GM12878 (cell line): ENCODE data around the gene TRAF3IP1. TPM values are rescaled to one million over a fixed set of nuclear protein-coding genes. Genes with fewer than 3 reads are reported as not detected.

ENCODE experiments used
- ATAC-seq: fragments of 200-7000 bp; cut with Tn5 transposase; 3 replicates; pipeline ENCODE4 v1.9.1; 2020; ENCODE audit warnings: mild to moderate bottlenecking, moderate library complexity
- BruUV-seq: library from RNA; stranded (reverse); fragments of 400-500 nt; replicated peaks from 2 replicates; lab custom pipeline; 2021; lab: Mats Ljungman, UMichigan
- CTCF ChIA-PET: fragments of 300-600 bp; sonication (Branson Sonifier 250); formaldehyde crosslinking; extraction: SDS; loops from one replicate; lab custom pipeline; 2021; ENCODE audit warnings: inconsistent platforms; lab: Yijun Ruan, JAX
- POLR2A ChIA-PET: fragments of 350-600 bp; formaldehyde crosslinking; extraction: SDS; loops from one replicate; lab custom pipeline; 2021; ENCODE audit warnings: inconsistent platforms; lab: Charles Lee
- RAD21 ChIA-PET: fragments of 300-600 bp; sonication (Branson Sonifier 250); formaldehyde crosslinking; loops from one replicate; lab custom pipeline; 2023; ENCODE audit warnings: antibody characterized with exemption; ENCODE audit not compliant: unreplicated experiment; lab: Charles Lee
- SMC1A ChIA-PET: fragments of 300-600 bp; sonication (Branson Sonifier 250); formaldehyde crosslinking; loops from one replicate; lab custom pipeline; 2023; ENCODE audit not compliant: unreplicated experiment, uncharacterized antibody; lab: Charles Lee
- DNase-seq: peaks from one replicate; pipeline ENCODE4 v3.0.0-alpha.2; 2011; ENCODE audit warnings: low read depth, low spot score
- FAIRE-seq: peaks from 3 replicates; lab custom pipeline; 2011; peaks lifted over from hg19 to GRCh38; lab: Jason Lieb, UNC
- H2AFZ ChIP-seq: 2 replicates; pipeline ENCODE4 v1.6.0; 2011; ENCODE audit warnings: low read depth, low read length, control low read depth; ENCODE audit not compliant: control insufficient read depth
- H3K27ac ChIP-seq: 2 replicates; pipeline ENCODE4 v1.5.1; 2011; ENCODE audit warnings: control low read depth; ENCODE audit not compliant: control insufficient read depth, insufficient read depth
- H3K27me3 ChIP-seq, 2 experiments: replicated peaks in 1 of 2; 2 replicates each; pipeline versions ENCODE4 v1.6.0 to v1.6.1; 2011; ENCODE audit warnings: low read length in 1 of 2; ENCODE audit not compliant: control insufficient read depth in 2 of 2, insufficient read depth in 2 of 2
- H3K36me3 ChIP-seq, 2 experiments: 2 replicates each; pipeline ENCODE4 v1.5.1; 2011; ENCODE audit warnings: low read length in 1 of 2; ENCODE audit not compliant: control insufficient read depth in 2 of 2, insufficient read depth in 2 of 2
- H3K4me1 ChIP-seq: 2 replicates; pipeline ENCODE4 v1.6.1; 2011; ENCODE audit warnings: mild to moderate bottlenecking, low read length, moderate library complexity, mixed read lengths; ENCODE audit not compliant: control insufficient read depth, insufficient read depth
- H3K4me2 ChIP-seq: 2 replicates; pipeline ENCODE4 v1.6.0; 2011; ENCODE audit warnings: control low read depth; ENCODE audit not compliant: control insufficient read depth, insufficient read depth
- H3K4me3 ChIP-seq: fragments of 200-600 bp; sonication (generic); 2 replicates; pipeline ENCODE4 v1.5.1; 2016
- H3K79me2 ChIP-seq: 2 replicates; pipeline ENCODE4 v1.6.0; 2011; ENCODE audit warnings: low read length; ENCODE audit not compliant: control insufficient read depth, insufficient read depth
- H3K9ac ChIP-seq: 2 replicates; pipeline ENCODE4 v1.8.0; 2011; ENCODE audit warnings: low read length, control low read depth, mixed read lengths; ENCODE audit not compliant: control insufficient read depth, insufficient read depth
- H3K9me3 ChIP-seq: replicated peaks from 3 replicates; pipeline ENCODE4 v1.5.1; 2011; ENCODE audit warnings: mild to moderate bottlenecking, low read length; ENCODE audit not compliant: control insufficient read depth, insufficient read depth
- H4K20me1 ChIP-seq: 2 replicates; pipeline ENCODE4 v1.6.0; 2011; ENCODE audit not compliant: control insufficient read depth, insufficient read depth
- CREB1 ChIP-seq: IDR thresholded peaks from 2 replicates; pipeline ENCODE4 v1.6.1; 2012; ENCODE audit warnings: low read depth, mild to moderate bottlenecking, inconsistent platforms
- ETV6 ChIP-seq, 2 experiments: fragments of 450-650 bp in 1 of 2; IDR thresholded peaks in 1 of 2; conservative IDR thresholded peaks in 1 of 2; 2 replicates each; pipeline ENCODE4 v1.6.1; 2014; ENCODE audit warnings: antibody characterized with exemption in 1 of 2, borderline replicate concordance in 1 of 2, low read depth in 1 of 2, mild to moderate bottlenecking in 1 of 2, moderate library complexity in 1 of 2
- HDAC2 ChIP-seq: fragments of 200-600 bp; sonication (generic); IDR thresholded peaks from 2 replicates; pipeline ENCODE4 v1.6.1; 2017
- HDGF ChIP-seq: fragments of 450-650 bp; IDR thresholded peaks from 2 replicates; pipeline ENCODE4 v1.6.1; 2016; ENCODE audit warnings: antibody characterized with exemption
- MEF2B ChIP-seq: fragments of 450-650 bp; IDR thresholded peaks from 2 replicates; pipeline ENCODE4 v1.6.1; 2018; ENCODE audit warnings: mild to moderate bottlenecking, moderate library complexity; ENCODE audit not compliant: partially characterized antibody, poor library complexity, severe bottlenecking
- MYC ChIP-seq: IDR thresholded peaks from 2 replicates; pipeline ENCODE4 v1.6.1; 2011; ENCODE audit warnings: mild to moderate bottlenecking, low read length, moderate library complexity, inconsistent platforms; ENCODE audit not compliant: insufficient read depth, insufficient replicate concordance, insufficient read length, severe bottlenecking
- RFX5 ChIP-seq: IDR thresholded peaks from 2 replicates; pipeline ENCODE4 v1.6.1; 2011; ENCODE audit warnings: low read depth, low read length, improper control_type of control experiment
- SMAD5 ChIP-seq: IDR thresholded peaks from 2 replicates; pipeline ENCODE4 v1.6.1; 2016; ENCODE audit warnings: antibody characterized with exemption, low read depth
- SUPT20H ChIP-seq: IDR thresholded peaks from 2 replicates; pipeline ENCODE4 v1.6.1; 2011; ENCODE audit warnings: low read depth, mild to moderate bottlenecking, low read length, moderate library complexity, borderline replicate concordance; ENCODE audit not compliant: control insufficient read depth
- WGBS: methylation state at CpG from one replicate; pipeline ENCODE4 v1.1.6; 2016; ENCODE audit warnings: low lambda C conversion rate; ENCODE audit not compliant: insufficient replicate concordance, insufficient coverage; ENCODE audit errors: missing lambda C conversion rate; 5-methylcytosine and 5-hydroxymethylcytosine counted together
- in situ Hi-C: fragments of 300-500 bp; cut with MboI; formaldehyde crosslinking; loops from 9 replicates; pipeline ENCODE4 v1.14.3; 2018; ENCODE audit warnings: mixed read lengths
- intact Hi-C: fragments of 100-400 bp; cut with micrococcal nuclease; formaldehyde crosslinking; loops from one replicate; pipeline ENCODE4 v1.14.2; 2022; ENCODE audit not compliant: unreplicated experiment
- polyA plus RNA-seq, 11 experiments: library from polyadenylated mRNA; depleted of rRNA in 4 of 11; unstranded in 6 of 11; stranded (reverse) in 5 of 11; fragments of >200 nt; fragmentation: Nextera tagmentation in 4 of 11; fragmentation: Illumina TruSeq in 1 of 11; extraction: Ambion mirVana in 4 of 11; extraction: Trizol in 1 of 11; gene quantifications; 1 replicate in 1 of 11; 2 replicates in 10 of 11; pipeline versions ENCODE4 v1.2.1 to v1.2.3, GENCODE V29; 2011 to 2016; ENCODE audit warnings: inconsistent platforms in 2 of 11, missing spikeins in 2 of 11, low read depth in 1 of 11
- total RNA-seq, 4 experiments: library from RNA; depleted of rRNA in 3 of 4; stranded (reverse); fragments of >200 nt in 3 of 4; fragmentation: Illumina TruSeq in 1 of 4; extraction: Trizol in 1 of 4; gene quantifications; 2 replicates each; pipeline versions ENCODE4 v1.2.1 to v1.2.3, GENCODE V29; 2013 to 2021
- TF ChIP-seq, protein P1 (sequence below): fragments of 450-650 bp; IDR thresholded peaks from 2 replicates; pipeline ENCODE4 v1.6.1; 2018; ENCODE audit warnings: mild to moderate bottlenecking, low read depth, moderate library complexity; ENCODE audit not compliant: partially characterized antibody
- TF ChIP-seq, protein P2 (sequence below): fragments of 450-650 bp; IDR thresholded peaks from 2 replicates; pipeline ENCODE4 v1.6.1; 2016; ENCODE audit warnings: mild to moderate bottlenecking

The TRAF3IP1 gene
- total and polyA plus RNA-seq, 10 of the 15 experiments (the other 5 are each of a cell fraction or from before 2014, with no cell fraction given), result 1.6 to 7.5 (median 3.6) TPM

DNA sequence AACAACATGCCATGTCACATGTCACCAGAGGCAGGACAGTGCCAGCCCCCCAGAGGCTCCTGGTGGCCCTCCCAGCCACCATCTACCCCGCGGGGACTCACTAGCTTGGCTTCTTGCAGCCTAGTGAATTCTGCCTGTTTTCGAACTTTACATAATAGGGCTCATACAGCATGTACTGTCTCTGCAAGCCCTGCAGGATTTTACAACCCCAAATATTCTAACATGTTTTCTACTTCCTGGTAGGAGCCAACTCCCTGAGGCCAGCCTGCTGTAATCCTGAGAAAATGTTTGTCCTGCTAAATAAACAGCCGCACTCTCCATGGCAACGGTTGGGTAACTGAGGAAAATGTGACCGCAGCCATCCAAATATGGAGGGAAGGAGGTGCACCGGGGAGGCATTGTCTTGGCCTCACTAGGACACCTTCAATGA, 34.6 kb upstream of the TRAF3IP1 start:
- no peaks in the 10 kb centered on the region; the same call in 1 of the 2 replicates for H4K20me1 ChIP-seq
- H3K9me3 ChIP-seq, result no peaks in the 10 kb centered on the region
- intact Hi-C loops, result no loop called here
- H2AFZ ChIP-seq, result no peak overlapping the region
- BruUV-seq, result no TSS peak
- no peak overlapping the region for H3K9ac ChIP-seq
- peaks cover 39% of the 10 kb centered on the region for H3K79me2 ChIP-seq
- FAIRE-seq (no peak), ATAC-seq (no peak), DNase-seq (no peak)
- in situ Hi-C loops, result no loop called here
- TF ChIP-seq CREB1 (no peak), HDAC2 (no peak), MEF2B (no peak), HDGF (no peak), MYC (no peak), SMAD5 (no peak), RFX5 (no peak), SUPT20H (no peak), ETV6 (conservative IDR thresholded peaks at IDR 0.05 in 1 of 2, IDR thresholded peaks at IDR 0.05 in 1 of 2; ENCODE audit: borderline replicate concordance in 1 of 2, low read depth in 1 of 2) (no peak)
- TF ChIP-seq, protein P1, sequence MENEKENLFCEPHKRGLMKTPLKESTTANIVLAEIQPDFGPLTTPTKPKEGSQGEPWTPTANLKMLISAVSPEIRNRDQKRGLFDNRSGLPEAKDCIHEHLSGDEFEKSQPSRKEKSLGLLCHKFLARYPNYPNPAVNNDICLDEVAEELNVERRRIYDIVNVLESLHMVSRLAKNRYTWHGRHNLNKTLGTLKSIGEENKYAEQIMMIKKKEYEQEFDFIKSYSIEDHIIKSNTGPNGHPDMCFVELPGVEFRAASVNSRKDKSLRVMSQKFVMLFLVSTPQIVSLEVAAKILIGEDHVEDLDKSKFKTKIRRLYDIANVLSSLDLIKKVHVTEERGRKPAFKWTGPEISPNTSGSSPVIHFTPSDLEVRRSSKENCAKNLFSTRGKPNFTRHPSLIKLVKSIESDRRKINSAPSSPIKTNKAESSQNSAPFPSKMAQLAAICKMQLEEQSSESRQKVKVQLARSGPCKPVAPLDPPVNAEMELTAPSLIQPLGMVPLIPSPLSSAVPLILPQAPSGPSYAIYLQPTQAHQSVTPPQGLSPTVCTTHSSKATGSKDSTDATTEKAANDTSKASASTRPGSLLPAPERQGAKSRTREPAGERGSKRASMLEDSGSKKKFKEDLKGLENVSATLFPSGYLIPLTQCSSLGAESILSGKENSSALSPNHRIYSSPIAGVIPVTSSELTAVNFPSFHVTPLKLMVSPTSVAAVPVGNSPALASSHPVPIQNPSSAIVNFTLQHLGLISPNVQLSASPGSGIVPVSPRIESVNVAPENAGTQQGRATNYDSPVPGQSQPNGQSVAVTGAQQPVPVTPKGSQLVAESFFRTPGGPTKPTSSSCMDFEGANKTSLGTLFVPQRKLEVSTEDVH, result no peak
- TF ChIP-seq, protein P2, sequence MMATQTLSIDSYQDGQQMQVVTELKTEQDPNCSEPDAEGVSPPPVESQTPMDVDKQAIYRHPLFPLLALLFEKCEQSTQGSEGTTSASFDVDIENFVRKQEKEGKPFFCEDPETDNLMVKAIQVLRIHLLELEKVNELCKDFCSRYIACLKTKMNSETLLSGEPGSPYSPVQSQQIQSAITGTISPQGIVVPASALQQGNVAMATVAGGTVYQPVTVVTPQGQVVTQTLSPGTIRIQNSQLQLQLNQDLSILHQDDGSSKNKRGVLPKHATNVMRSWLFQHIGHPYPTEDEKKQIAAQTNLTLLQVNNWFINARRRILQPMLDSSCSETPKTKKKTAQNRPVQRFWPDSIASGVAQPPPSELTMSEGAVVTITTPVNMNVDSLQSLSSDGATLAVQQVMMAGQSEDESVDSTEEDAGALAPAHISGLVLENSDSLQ, result no peak
- RAD21 ChIA-PET, result no interaction called here
- no peaks in the 10 kb centered on the region; a peak in 1 of 4 replicates for H3K36me3 ChIP-seq
- no peak overlapping the region; the same call in 1 of the 2 replicates for H3K4me2 ChIP-seq
- WGBS, result 98% methylated on average over 7 of the region's 7 CpGs
- no peak overlapping the region for H3K4me3 ChIP-seq
- H3K27ac ChIP-seq, result no peak overlapping the region
- H3K27me3 ChIP-seq, result no peaks in the 10 kb centered on the region
- CTCF ChIA-PET, result interaction anchor here (5.0 kb wide), 1 partner anchor 22 kb away, joined by 27 read pairs; no protein-coding TSS in a partner anchor
- SMC1A ChIA-PET, result interaction anchor here (1.0 kb wide), 1 partner anchor 52 kb away, joined by 3 read pairs; no protein-coding TSS in a partner anchor
- POLR2A ChIA-PET, result interaction anchor here (1.7 kb wide), 1 partner anchor 84 kb away, joined by 5 read pairs; no protein-coding TSS in a partner anchor
- H3K4me1 ChIP-seq, result peaks cover 15% of the 10 kb centered on the region
